K562 (cell line): Measurements from ENCODE around the gene AKAP13. TPM values are rescaled to one million over a fixed set of nuclear protein-coding genes. Genes with fewer than 3 reads are reported as not detected.

Experiments
- ATAC-seq: fragments of 200-7000 bp; cut with Tn5 transposase; 3 replicates; pipeline ENCODE4 v1.9.1; 2020; ENCODE audit warnings: moderate library complexity
- BruUV-seq: library from RNA; stranded (reverse); fragments of 400-500 nt; replicated peaks from 2 replicates; lab custom pipeline; 2021; lab: Mats Ljungman, UMichigan
- CTCF ChIA-PET: fragments of 300-600 bp; formaldehyde crosslinking; extraction: SDS; loops from one replicate; lab custom pipeline; 2021; ENCODE audit warnings: low intra/inter-chr PET ratio; lab: Yijun Ruan, JAX
- POLR2A ChIA-PET: fragments of 300-600, 350-650 bp; sonication (Branson Sonifier 250); formaldehyde crosslinking; extraction: SDS; loops from one replicate; lab custom pipeline; 2021; ENCODE audit warnings: antibody characterized with exemption, inconsistent platforms; lab: Yijun Ruan, JAX
- DNase-seq, 4 experiments: peaks; one replicate each; pipeline versions ENCODE4 v3.0.0 to v3.0.0-alpha.2; 2011 to 2018; ENCODE audit warnings: low spot score in 3 of 4, mixed read lengths in 3 of 4; ENCODE audit errors: extremely low read depth in 1 of 4
- FAIRE-seq: peaks from 2 replicates; lab custom pipeline; 2011; peaks lifted over from hg19 to GRCh38; lab: Jason Lieb, UNC
- H2AFZ ChIP-seq: 2 replicates; pipeline ENCODE4 v1.6.0; 2011; ENCODE audit warnings: low read depth, low read length, control low read depth, inconsistent platforms
- H3K27ac ChIP-seq: fragments of 200-600 bp; 3 replicates; pipeline ENCODE4 v1.8.0; 2011; ENCODE audit warnings: low read depth, mild to moderate bottlenecking, control low read depth, inconsistent platforms, low read length, moderate library complexity, mixed read lengths; ENCODE audit errors: extremely low read depth
- H3K27me3 ChIP-seq, 2 experiments: fragments of 300-600 bp in 1 of 2; 2 replicates in 1 of 2; 3 replicates in 1 of 2; pipeline versions ENCODE4 v1.6.0 to v1.8.0; 2011; ENCODE audit warnings: inconsistent platforms in 2 of 2, low read length in 2 of 2, mild to moderate bottlenecking in 1 of 2, mixed read lengths in 1 of 2, moderate library complexity in 1 of 2; ENCODE audit not compliant: control insufficient read depth in 2 of 2, insufficient read depth in 2 of 2
- H3K36me3 ChIP-seq: fragments of 300-600 bp; 3 replicates; pipeline ENCODE4 v1.8.0; 2011; ENCODE audit warnings: mild to moderate bottlenecking, low read length, inconsistent platforms; ENCODE audit not compliant: control insufficient read depth, insufficient read depth
- H3K4me1 ChIP-seq, 2 experiments: fragments of 200-600 bp in 1 of 2; replicated peaks in 1 of 2; 2 replicates in 1 of 2; 3 replicates in 1 of 2; pipeline versions ENCODE4 v1.5.1 to v1.8.0; 2011; ENCODE audit warnings: inconsistent platforms in 2 of 2, low read length in 2 of 2, mild to moderate bottlenecking in 1 of 2, mixed read lengths in 1 of 2, moderate library complexity in 1 of 2; ENCODE audit not compliant: control insufficient read depth in 2 of 2, insufficient read depth in 2 of 2
- H3K4me2 ChIP-seq: 2 replicates; pipeline ENCODE4 v1.6.1; 2011; ENCODE audit warnings: low read length, control low read depth, inconsistent platforms, mixed read lengths; ENCODE audit not compliant: insufficient read depth
- H3K4me3 ChIP-seq: fragments of 200-600 bp; sonication (generic), shearing (Covaris generic); 2 replicates; pipeline ENCODE4 v1.5.1; 2016; ENCODE audit warnings: control low read depth, inconsistent platforms
- H3K79me2 ChIP-seq: fragments of 200-600 bp; 3 replicates; pipeline ENCODE4 v1.8.0; 2011; ENCODE audit warnings: low read length, inconsistent platforms; ENCODE audit not compliant: control insufficient read depth, insufficient read depth
- H3K9ac ChIP-seq, 2 experiments: 2 replicates each; pipeline versions ENCODE4 v1.6.0 to v1.6.1; 2011; ENCODE audit warnings: low read depth in 2 of 2, low read length in 2 of 2, control low read depth in 1 of 2, inconsistent platforms in 1 of 2, mild to moderate bottlenecking in 1 of 2, mixed read lengths in 1 of 2; ENCODE audit not compliant: insufficient read depth in 1 of 2
- H3K9me1 ChIP-seq: one replicate; pipeline ENCODE4 v1.6.0; 2011; ENCODE audit warnings: inconsistent platforms, mild to moderate bottlenecking, low read length, moderate library complexity; ENCODE audit not compliant: control insufficient read depth, insufficient read depth
- H3K9me3 ChIP-seq: replicated peaks from 2 replicates; pipeline ENCODE4 v1.5.1; 2011; ENCODE audit warnings: low read depth, low read length, inconsistent platforms; ENCODE audit not compliant: control insufficient read depth, insufficient read depth
- H4K20me1 ChIP-seq: replicated peaks from 2 replicates; pipeline ENCODE4 v1.6.1; 2011; ENCODE audit warnings: low read length, inconsistent platforms, mixed read lengths; ENCODE audit not compliant: control insufficient read depth, insufficient read depth
- BCOR ChIP-seq: fragments of 450-650 bp; IDR thresholded peaks from 2 replicates; pipeline ENCODE4 v1.6.1; 2016
- DACH1 ChIP-seq: fragments of 450-650 bp; IDR thresholded peaks from 2 replicates; pipeline ENCODE4 v1.6.1; 2018; ENCODE audit not compliant: partially characterized antibody
- ELF1 ChIP-seq: fragments of 200-800 bp; sonication (Bioruptor generic); IDR thresholded peaks from 2 replicates; pipeline ENCODE4 v1.6.1; 2016; ENCODE audit warnings: missing genetic modification characterization, missing compliant biosample characterization
- FOXK1 ChIP-seq: sonication (generic); formaldehyde crosslinking; IDR thresholded peaks from 2 replicates; pipeline ENCODE4 v1.8.0; 2022; ENCODE audit warnings: missing genetic modification reagents, mild to moderate bottlenecking, borderline replicate concordance
- FOXP4 ChIP-seq: sonication (generic); formaldehyde crosslinking; IDR thresholded peaks from 2 replicates; pipeline ENCODE4 v1.8.0; 2022; ENCODE audit warnings: mild to moderate bottlenecking, missing genetic modification reagents, borderline replicate concordance
- HMG20A ChIP-seq: fragments of 450-650 bp; formaldehyde crosslinking; conservative IDR thresholded peaks from 2 replicates; pipeline ENCODE4 v1.4.0; 2020; ENCODE audit warnings: mild to moderate bottlenecking, mixed read lengths
- HMG20B ChIP-seq: fragments of 250-450 bp; sonication (Bioruptor Pico); IDR thresholded peaks from 2 replicates; pipeline ENCODE4 v1.5.0; 2021; ENCODE audit warnings: mild to moderate bottlenecking
- LEF1 ChIP-seq: fragments of 450-650 bp; IDR thresholded peaks from 2 replicates; pipeline ENCODE4 v1.6.1; 2016; ENCODE audit warnings: mild to moderate bottlenecking
- PCBP2 ChIP-seq: fragments of 200-400 bp; formaldehyde crosslinking; IDR thresholded peaks from 2 replicates; pipeline ENCODE4 v1.6.1; 2018; ENCODE audit warnings: low read length, low read depth, mild to moderate bottlenecking, moderate library complexity; ENCODE audit not compliant: poor library complexity, severe bottlenecking
- PHB2 ChIP-seq: fragments of 450-650 bp; IDR thresholded peaks from 2 replicates; pipeline ENCODE4 v1.6.1; 2017; ENCODE audit warnings: low read depth
- RHOXF2B ChIP-seq: fragments of 250-450 bp; sonication (Bioruptor Pico); conservative IDR thresholded peaks from 2 replicates; pipeline ENCODE4 v1.5.1; 2021
- SIRT6 ChIP-seq: IDR thresholded peaks from one replicate; pipeline ENCODE4 v1.6.1; 2012; ENCODE audit warnings: low read depth, mild to moderate bottlenecking, control low read depth, inconsistent platforms, low read length, moderate library complexity
- SMAD3 ChIP-seq: fragments of 450-650 bp; formaldehyde crosslinking; conservative IDR thresholded peaks from 2 replicates; pipeline ENCODE4 v1.4.0; 2020; ENCODE audit warnings: mild to moderate bottlenecking
- THRAP3 ChIP-seq: fragments of 450-650 bp; IDR thresholded peaks from 2 replicates; pipeline ENCODE4 v1.6.1; 2016; ENCODE audit warnings: mild to moderate bottlenecking, inconsistent platforms, borderline replicate concordance
- ZFPM2 ChIP-seq: fragments of 250-450 bp; sonication (Bioruptor Pico); IDR thresholded peaks from 2 replicates; pipeline ENCODE4 v1.5.1; 2022; ENCODE audit warnings: mild to moderate bottlenecking
- ZNF3 ChIP-seq: fragments of 250-450 bp; sonication (Bioruptor Pico); IDR thresholded peaks from 2 replicates; pipeline ENCODE4 v1.5.0; 2021; ENCODE audit warnings: mild to moderate bottlenecking, moderate library complexity
- ZNF79 ChIP-seq: fragments of 250-450 bp; sonication (Bioruptor Pico); IDR thresholded peaks from 2 replicates; pipeline ENCODE4 v1.4.0; 2020; ENCODE audit warnings: low read depth, mild to moderate bottlenecking, moderate library complexity
- WGBS: fragments of 100-300 bp; shearing (Covaris generic); methylation state at CpG from one replicate; pipeline ENCODE4 v1.1.6; 2016; ENCODE audit warnings: low coverage, mixed read lengths; ENCODE audit not compliant: insufficient coverage; ENCODE audit errors: missing lambda C conversion rate; 5-methylcytosine and 5-hydroxymethylcytosine counted together
- in situ Hi-C: fragments of 300-500 bp; cut with MboI; formaldehyde crosslinking; loops from 4 replicates; pipeline ENCODE4 v1.15.0; 2018; ENCODE audit warnings: inconsistent platforms, mixed read lengths
- intact Hi-C: fragments of 100-400 bp; cut with micrococcal nuclease; formaldehyde crosslinking; loops from 2 replicates; pipeline ENCODE4 v1.14.2; 2022
- polyA plus RNA-seq, 8 experiments: library from polyadenylated mRNA; depleted of rRNA in 4 of 8; stranded (reverse) in 5 of 8; unstranded in 3 of 8; fragments of >200 nt; fragmentation: Nextera tagmentation in 2 of 8; fragmentation: Illumina TruSeq in 1 of 8; extraction: Ambion mirVana in 2 of 8; extraction: Trizol in 1 of 8; gene quantifications; 2 replicates each; pipeline versions ENCODE4 v1.2.1 to v1.2.3, GENCODE V29; 2011 to 2014; ENCODE audit warnings: inconsistent platforms in 1 of 8, missing spikeins in 1 of 8
- total RNA-seq, 7 experiments: library from RNA; depleted of rRNA in 6 of 7; stranded (reverse); fragments of >200 nt in 6 of 7; fragmentation: Illumina TruSeq in 2 of 7; extraction: Trizol in 2 of 7; gene quantifications; 2 replicates each; pipeline versions ENCODE4 v1.2.1 to v1.2.3, GENCODE V29; 2011 to 2021; ENCODE audit warnings: low replicate concordance in 1 of 7
- TF ChIP-seq, protein P1 (sequence below): fragments of 250-450 bp; sonication (Bioruptor Pico); IDR thresholded peaks from 2 replicates; pipeline ENCODE4 v1.5.1; 2021; ENCODE audit warnings: mild to moderate bottlenecking
- TF ChIP-seq, protein P2 (sequence below): fragments of 250-450 bp; sonication (Bioruptor Pico); IDR thresholded peaks from 2 replicates; pipeline ENCODE4 v1.4.0; 2020; ENCODE audit warnings: mild to moderate bottlenecking, moderate library complexity, borderline replicate concordance

The AKAP13 gene
- total and polyA plus RNA-seq, 9 of the 15 experiments (the other 6 are each of a cell fraction or from before 2014, with no cell fraction given) = 0.03 to 1.7 (median 0.42) TPM

GRCh38 chr15:85781099-85781498 is 400.7 kb downstream of the AKAP13 start (continued):
- TF ChIP-seq FOXP4 (CRISPR knock-in tag) (no peak), LEF1 (no peak), HMG20B (no peak), DACH1 (no peak), SMAD3 (CRISPR knock-in tag) (no peak), SIRT6 (no peak), FOXK1 (CRISPR knock-in tag) (no peak), ZFPM2 (CRISPR knock-in tag) (no peak), RHOXF2B (no peak), HMG20A (CRISPR knock-in tag) (no peak)

DNA sequence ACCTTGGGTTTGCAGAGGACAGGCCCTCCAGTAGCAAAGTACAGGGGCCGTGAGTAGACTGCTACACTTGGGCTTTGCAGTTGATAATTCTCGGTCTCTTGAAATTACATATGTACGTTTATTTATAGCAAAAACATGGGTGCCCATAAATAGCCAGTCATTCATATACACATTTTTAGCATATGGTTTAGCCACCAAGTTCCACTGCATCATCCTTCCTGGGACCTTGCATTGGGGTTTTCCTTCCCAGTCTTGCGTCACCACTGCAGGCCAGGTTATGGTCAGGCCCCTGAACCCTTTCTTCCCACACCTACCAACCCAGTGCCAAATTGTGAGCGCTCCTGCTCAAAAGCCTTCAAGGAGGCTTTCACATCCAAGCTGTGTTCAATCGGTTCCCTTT is 401.7 kb downstream of the AKAP13 start:
- H3K79me2 ChIP-seq = no peaks in the 10 kb centered on the region
- ATAC-seq = no peak
- no peaks in the 10 kb centered on the region for H3K36me3 ChIP-seq
- no peak overlapping the region for H3K9ac ChIP-seq
- FAIRE-seq = no peak
- no peak for DNase-seq
- in situ Hi-C loops = no loop called here
- H3K4me3 ChIP-seq = no peak overlapping the region
- no peak overlapping the region for H3K27ac ChIP-seq
- no peaks in the 10 kb centered on the region for H3K9me3 ChIP-seq
- ChIA-PET CTCF (no interaction called here), POLR2A (no interaction called here)
- intact Hi-C loops = no loop called here
- TF ChIP-seq ZNF79 (CRISPR knock-in tag) = no peak
- TF ChIP-seq PHB2 = no peak
- TF ChIP-seq, protein P1, sequence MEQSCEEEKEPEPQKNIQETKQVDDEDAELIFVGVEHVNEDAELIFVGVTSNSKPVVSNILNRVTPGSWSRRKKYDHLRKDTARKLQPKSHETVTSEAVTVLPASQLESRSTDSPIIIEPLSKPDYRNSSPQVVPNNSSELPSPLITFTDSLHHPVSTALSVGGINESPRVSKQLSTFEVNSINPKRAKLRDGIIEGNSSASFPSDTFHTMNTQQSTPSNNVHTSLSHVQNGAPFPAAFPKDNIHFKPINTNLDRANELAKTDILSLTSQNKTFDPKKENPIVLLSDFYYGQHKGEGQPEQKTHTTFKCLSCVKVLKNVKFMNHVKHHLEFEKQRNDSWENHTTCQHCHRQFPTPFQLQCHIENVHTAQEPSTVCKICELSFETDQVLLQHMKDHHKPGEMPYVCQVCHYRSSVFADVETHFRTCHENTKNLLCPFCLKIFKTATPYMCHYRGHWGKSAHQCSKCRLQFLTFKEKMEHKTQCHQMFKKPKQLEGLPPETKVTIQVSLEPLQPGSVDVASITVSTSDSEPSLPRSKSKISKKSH (CRISPR knock-in tag) = no peak
- TF ChIP-seq THRAP3 = no peak
- no peak for TF ChIP-seq ZNF3 (CRISPR knock-in tag)
- TF ChIP-seq, protein P2, sequence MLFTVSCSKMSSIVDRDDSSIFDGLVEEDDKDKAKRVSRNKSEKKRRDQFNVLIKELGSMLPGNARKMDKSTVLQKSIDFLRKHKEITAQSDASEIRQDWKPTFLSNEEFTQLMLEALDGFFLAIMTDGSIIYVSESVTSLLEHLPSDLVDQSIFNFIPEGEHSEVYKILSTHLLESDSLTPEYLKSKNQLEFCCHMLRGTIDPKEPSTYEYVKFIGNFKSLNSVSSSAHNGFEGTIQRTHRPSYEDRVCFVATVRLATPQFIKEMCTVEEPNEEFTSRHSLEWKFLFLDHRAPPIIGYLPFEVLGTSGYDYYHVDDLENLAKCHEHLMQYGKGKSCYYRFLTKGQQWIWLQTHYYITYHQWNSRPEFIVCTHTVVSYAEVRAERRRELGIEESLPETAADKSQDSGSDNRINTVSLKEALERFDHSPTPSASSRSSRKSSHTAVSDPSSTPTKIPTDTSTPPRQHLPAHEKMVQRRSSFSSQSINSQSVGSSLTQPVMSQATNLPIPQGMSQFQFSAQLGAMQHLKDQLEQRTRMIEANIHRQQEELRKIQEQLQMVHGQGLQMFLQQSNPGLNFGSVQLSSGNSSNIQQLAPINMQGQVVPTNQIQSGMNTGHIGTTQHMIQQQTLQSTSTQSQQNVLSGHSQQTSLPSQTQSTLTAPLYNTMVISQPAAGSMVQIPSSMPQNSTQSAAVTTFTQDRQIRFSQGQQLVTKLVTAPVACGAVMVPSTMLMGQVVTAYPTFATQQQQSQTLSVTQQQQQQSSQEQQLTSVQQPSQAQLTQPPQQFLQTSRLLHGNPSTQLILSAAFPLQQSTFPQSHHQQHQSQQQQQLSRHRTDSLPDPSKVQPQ (CRISPR knock-in tag) = no peak
- TF ChIP-seq PCBP2 = no peak
- no peak for TF ChIP-seq BCOR
- no peak for TF ChIP-seq ELF1
- H3K27me3 ChIP-seq = peaks cover 15 to 32% of the 10 kb centered on the region in 2 experiments; a peak in 4 of 5 replicates
- BruUV-seq = no TSS peak
- no peaks in the 10 kb centered on the region for H3K4me1 ChIP-seq
- H4K20me1 ChIP-seq = 0 out of 2 replicates have a peak, but pooled peaks cover 3% of the 10 kb centered on the region
- no peak overlapping the region for H2AFZ ChIP-seq
- H3K4me2 ChIP-seq = no peak overlapping the region
- whole genome bisulfite sequencing = 0% methylated on average over 6 of the region's 6 CpGs
- H3K9me1 ChIP-seq = no peaks in the 10 kb centered on the region
